GM18520 (cell line): ENCODE data around the gene ANXA2.
"Not testable (repeated sequence)": the region's sequence is repeated elsewhere in the genome, so short reads cannot be mapped to it uniquely, and the experiment has no call there.

ENCODE experiments used
- ATAC-seq: cut with Tn5 transposase; IDR thresholded peaks from one replicate; pipeline ENCODE4 v1.9.1; 2021; ENCODE audit not compliant: unreplicated experiment

The ANXA2 gene

DNA sequence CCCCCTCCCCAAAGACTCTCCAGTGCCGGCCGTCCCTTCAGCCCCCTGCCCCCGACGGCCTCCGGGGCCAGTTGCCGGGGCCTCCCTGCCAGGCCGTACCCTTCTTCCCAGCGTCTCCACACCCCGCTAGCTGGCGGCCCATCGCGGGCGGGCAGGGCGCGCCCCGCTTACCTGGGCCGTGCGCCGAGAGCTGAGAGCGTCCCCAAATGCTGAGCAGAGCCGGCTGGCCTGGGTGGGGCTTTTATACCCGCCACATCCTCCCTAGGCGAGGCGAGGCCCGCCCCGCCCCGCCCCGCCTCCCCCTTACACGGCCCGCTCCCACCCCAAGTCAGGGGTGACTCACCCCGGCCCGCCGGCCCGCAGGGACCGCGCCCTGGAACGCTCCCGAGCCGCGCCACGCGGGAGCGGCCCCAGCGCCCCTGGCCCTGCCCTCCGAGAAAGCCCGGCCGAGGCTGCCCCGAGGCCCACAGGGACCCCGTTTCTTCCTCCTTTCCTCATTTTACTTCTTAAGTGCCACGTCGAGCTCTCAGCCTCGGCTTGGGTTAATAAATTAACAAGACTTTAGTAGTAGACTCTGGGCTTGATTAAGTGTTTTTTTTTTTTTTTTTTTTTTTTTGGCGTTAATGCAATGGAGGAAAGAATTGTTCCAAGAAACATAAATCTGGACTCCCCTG lies at the start of gene ANXA2:
Gene ANXA2, minus strand, starts transcription at position 215 of the 674 bp plus-strand sequence. CDS start 11,911 bp downstream, outside the sequence.
- peak; percentile 63 for ATAC-seq

GRCh38 chr15:60444289-60444912 lies 46.6 kb upstream of the ANXA2 start:
- no peak for ATAC-seq

GRCh38 chr15:60442763-60443162 lies 45.0 kb upstream of the ANXA2 start:
- ATAC-seq, result no peak

GRCh38 chr15:60442031-60442650 lies 44.4 kb upstream of the ANXA2 start:
- ATAC-seq, result no peak

DNA sequence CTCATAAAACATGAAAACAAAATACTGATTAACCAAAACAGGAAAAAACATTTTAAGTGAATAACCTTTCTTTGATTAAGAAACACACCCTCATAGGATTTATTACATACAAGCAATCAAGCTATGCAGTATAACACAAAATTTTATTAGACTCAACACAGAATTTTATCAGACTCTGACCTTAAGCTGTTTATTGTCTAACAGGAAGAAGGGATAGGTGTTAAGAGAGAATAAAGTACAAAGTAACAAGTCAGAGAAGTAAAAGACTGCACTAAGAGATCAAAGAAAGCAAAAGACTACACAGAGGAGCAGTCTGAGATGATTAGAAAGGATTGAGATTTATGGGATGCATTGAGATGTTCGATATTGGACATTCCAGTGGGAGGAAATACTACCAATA lies 43.5 kb upstream of the ANXA2 start:
- no peak for ATAC-seq

- no peak for ATAC-seq
Observed at GRCh38 chr15:60438646-60439045, 40.9 kb upstream of the ANXA2 start.

DNA sequence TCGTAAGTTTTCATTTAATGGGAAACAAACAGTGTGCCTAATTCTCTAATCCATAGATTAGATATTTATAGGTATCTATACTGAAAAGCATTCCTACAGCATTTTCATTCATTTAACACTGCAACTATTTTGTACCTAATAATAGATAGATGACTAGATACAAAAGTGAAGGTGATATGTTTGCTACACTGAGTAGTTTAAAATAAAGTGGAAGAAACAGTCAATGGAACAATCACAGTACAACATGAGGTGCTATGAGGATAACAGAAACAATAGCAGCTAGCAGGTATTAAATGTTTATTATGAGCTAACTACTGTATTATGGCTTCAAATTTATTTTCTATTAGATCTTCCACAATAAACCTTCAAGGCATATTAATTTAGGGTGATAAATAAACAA lies 31.1 kb upstream of the ANXA2 start:
- ATAC-seq, result no peak

- ATAC-seq, result no peak
Observed at GRCh38 chr15:60426870-60427508, 29.2 kb upstream of the ANXA2 start.

- ATAC-seq, result no peak
Observed at GRCh38 chr15:60425461-60425860, 27.7 kb upstream of the ANXA2 start.

DNA sequence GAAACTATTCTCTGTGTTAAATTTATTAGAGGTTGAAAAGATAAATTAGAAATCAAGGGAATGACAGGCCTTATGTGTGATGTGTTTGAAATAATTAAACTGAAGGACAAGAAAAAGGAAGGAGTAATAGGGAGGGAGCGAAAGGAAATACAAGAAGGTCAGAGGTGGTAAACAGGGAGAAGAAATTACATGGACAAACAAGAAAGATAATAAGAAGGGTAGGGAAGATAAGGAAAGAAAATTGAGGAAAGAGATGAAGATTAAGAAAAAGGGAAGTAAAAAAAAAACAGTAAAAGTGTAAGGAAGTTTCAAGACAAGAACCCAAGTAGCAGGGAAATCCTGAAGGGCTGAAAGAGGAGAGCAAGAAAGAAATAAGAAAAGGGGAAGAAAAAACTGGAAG lies 26.2 kb upstream of the ANXA2 start:
- no peak for ATAC-seq

GRCh38 chr15:60423537-60423936 lies 25.8 kb upstream of the ANXA2 start:
- ATAC-seq, result no peak

DNA sequence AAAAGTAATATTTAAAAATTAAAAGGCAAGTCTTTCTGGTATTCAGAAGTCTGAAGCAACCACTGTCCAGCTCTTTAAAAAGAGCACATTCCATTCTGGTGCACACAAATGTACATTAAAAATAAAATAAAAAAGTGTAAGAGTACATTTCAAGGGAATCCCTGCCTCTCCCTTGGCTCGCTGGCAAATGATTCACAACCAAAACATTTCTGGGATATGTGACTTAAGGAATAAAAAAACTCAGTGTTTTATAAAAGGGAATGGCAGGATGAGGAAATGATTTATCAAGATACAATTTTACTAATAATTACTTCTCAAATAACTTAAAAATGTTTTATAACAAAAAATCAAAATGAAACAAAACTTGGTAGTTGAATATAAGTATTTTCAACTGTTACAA lies 23.8 kb upstream of the ANXA2 start:
- ATAC-seq, result no peak

DNA sequence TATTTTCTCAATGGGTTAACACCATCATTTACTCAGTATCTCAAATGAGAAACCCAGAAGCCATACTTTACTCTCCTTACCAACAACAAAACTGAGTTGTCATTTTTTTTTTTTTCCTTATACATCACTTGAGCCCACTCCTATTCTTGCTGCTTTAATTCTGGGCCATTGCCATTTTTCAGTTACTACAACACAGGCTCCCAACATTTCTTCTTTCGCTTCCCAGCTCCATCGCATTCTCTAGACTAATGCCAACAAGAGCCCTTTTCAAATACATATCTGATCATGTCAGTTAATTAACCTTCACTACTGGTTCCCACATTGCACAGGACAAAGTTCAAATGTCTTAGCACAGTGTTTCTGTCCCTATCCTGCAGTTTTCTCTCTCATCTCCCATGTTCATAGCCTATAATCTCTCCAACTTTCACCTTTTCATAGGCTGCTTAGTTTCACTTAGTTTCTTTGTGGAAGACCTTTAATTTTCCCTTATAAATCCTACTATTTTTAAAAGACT lies 22.5 kb upstream of the ANXA2 start:
- ATAC-seq, result no peak

DNA sequence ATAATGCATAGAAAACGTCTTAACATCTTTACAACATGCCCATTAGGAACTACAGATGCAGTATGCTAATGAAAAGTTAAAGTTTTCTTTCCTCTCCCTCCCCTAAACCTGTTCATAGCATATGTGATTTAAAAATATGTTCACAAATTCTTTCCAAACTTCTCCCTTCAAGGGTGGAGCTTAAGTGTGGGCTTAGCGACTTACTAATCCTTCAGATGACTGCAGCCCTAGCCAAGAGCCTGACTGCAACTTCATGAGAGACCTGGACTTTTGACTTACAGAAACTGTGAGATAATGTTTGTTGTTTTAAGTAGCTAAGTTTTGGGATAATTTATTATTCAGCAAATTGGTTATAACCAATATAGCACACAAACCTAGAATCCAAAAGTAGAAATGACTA lies 22.0 kb upstream of the ANXA2 start:
- no peak for ATAC-seq

GRCh38 chr15:60418096-60418495 lies 20.3 kb upstream of the ANXA2 start:
- ATAC-seq, result no peak

GRCh38 chr15:60417112-60417511 lies 19.3 kb upstream of the ANXA2 start:
- no peak for ATAC-seq

DNA sequence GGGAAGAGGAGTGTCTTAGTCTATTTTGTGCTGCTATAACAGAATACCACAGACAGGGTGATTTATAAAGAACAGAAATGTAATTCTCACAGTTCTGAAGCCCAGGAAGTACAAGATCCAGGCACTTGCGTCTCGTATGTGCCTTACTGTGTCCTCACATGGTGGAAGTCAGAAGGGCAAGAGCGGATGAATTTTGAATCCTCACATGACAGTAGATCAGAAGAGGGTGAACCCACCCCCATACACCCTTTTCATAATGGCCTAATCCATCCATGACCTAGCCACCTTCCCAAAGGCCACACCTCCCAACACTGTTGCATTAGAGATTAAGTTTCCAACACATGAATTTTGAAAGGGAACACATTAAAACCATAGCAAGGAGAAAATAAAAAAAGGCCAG lies 18.7 kb upstream of the ANXA2 start:
- no peak for ATAC-seq

DNA sequence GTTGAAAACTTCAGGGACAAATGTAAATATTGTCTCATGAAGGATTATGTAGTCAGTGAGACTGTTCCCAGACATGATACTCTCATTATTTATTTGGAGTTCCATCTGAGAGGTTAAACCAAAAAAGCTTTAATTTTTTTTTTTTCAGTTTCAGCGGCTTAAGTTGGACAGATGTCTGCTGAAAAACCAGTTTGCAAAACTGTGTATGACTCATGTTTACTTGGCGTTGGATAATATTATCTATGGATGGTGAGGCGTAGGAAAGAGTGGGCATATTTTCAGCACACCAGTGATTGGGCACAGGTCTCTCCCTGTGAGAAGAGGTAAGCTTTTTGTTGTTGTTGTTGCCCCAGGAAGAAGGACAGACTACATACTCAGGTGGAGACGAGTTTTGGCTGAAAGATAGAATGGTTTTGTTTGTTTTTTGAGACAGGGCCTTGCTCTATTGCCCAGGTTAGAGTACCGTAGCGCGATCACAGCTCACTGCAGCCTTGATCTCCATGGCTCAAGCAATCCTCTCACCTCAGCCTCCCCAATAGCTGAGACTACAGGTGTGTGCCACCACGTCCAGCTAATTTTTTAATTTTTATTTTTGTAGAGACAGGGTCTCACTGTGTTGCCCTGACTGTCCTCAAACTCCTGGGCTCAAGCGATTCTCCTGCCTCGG lies 16.4 kb upstream of the ANXA2 start:
- no peak for ATAC-seq

DNA sequence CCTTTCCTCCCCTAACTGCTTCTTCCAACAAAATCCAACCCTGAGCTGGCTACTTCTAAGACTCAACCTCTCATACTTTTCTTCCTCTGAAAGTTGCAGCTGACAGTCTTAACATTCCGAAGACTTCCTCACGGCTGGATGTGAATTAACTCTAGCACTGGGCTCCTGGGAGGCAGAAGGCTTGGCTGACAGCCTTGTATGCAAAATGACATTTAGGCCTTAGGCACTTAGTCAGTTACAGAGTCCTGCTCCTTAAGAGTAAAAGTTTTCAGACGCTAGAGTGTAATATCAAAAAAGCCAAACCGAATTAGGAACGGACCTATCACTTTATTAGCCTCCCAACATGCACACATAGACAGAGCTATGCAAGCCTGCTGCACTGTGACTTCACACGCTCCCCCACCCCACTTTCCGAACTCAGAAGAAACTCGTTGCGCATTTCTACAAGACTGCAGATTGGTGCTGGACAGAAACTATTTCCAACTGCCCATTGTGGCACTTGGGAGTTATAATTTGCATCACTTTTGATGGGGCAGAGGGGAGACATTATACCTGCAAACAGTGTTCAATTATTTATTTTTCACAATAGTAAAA lies 15.5 kb upstream of the ANXA2 start:
- no peak for ATAC-seq

DNA sequence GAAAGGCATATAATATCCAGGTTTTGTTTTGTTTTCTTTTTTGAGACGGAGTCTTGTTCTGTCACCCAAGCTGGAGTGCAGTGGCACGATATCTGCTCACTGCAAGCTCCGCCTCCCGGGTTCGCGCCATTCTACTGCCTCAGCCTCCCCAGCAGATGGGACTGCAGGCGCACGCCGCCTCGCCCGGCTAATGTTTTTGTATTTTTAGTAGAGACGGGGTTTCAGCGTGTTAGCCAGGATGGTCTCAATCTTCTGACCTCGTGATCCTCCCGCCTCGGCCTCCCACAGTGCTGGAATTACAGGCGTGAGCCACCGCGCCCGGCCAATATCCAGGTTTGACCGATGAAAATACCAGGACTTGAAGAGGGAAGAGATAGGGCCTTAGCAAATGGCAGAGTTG lies 15.0 kb upstream of the ANXA2 start:
- not testable (repeated sequence) for ATAC-seq
